ENCODE data around the gene NCOA3. TPM values are rescaled to one million over a fixed set of nuclear protein-coding genes. Genes with fewer than 3 reads are reported as not detected.
A peak's percentile ranks its signal among the peaks of the same experiment; 100 is the strongest.

Gene NCOA3
- polyA plus RNA-seq, 1 donor, result 16.4 TPM

GRCh38 chr20:47672166-47672565, 170.5 kb downstream of the NCOA3 start:
- Histone ChIP-seq H3K27ac (ENCODE audit: low read length) (no peak overlapping the region), H3K9me3 (ENCODE audit: control insufficient read depth, low read depth, low read length) (peaks cover 2% of the 10 kb centered on the region), H3K4me1 (ENCODE audit: control insufficient read depth, insufficient read depth, low read length) (no peaks in the 10 kb centered on the region), H3K4me3 (ENCODE audit: low read length) (no peak overlapping the region), H3K36me3 (ENCODE audit: control insufficient read depth, insufficient read depth, low read length) (peaks cover 5% of the 10 kb centered on the region), H3K27me3 (ENCODE audit: control insufficient read depth, insufficient read depth, low read length) (no peaks in the 10 kb centered on the region)
- WGBS (ENCODE audit: insufficient coverage, low lambda C conversion rate), result no CpG with 5 or more reads among the region's 15 CpGs
- DNase-seq, result no peak

GRCh38 chr20:47672886-47673670, 171.4 kb downstream of the NCOA3 start:
- H3K9me3 ChIP-seq (ENCODE audit: control insufficient read depth, low read depth, low read length), result peaks cover 2% of the 10 kb centered on the region
- no peak overlapping the region for H3K27ac ChIP-seq (ENCODE audit: low read length)
- H3K27me3 ChIP-seq (ENCODE audit: control insufficient read depth, insufficient read depth, low read length), result no peaks in the 10 kb centered on the region
- no CpG with 5 or more reads among the region's 16 CpGs for WGBS (ENCODE audit: insufficient coverage, low lambda C conversion rate)
- H3K36me3 ChIP-seq (ENCODE audit: control insufficient read depth, insufficient read depth, low read length), result peaks cover 5% of the 10 kb centered on the region
- DNase-seq, result no peak
- no peak overlapping the region for H3K4me3 ChIP-seq (ENCODE audit: low read length)
- H3K4me1 ChIP-seq (ENCODE audit: control insufficient read depth, insufficient read depth, low read length), result no peaks in the 10 kb centered on the region

- no CpG with 5 or more reads among the region's 6 CpGs for WGBS (ENCODE audit: insufficient coverage, low lambda C conversion rate)
- Histone ChIP-seq H3K27me3 (ENCODE audit: control insufficient read depth, insufficient read depth, low read length) (no peaks in the 10 kb centered on the region), H3K4me1 (ENCODE audit: control insufficient read depth, insufficient read depth, low read length) (no peaks in the 10 kb centered on the region), H3K27ac (ENCODE audit: low read length) (no peak overlapping the region), H3K36me3 (ENCODE audit: control insufficient read depth, insufficient read depth, low read length) (peaks cover 7% of the 10 kb centered on the region), H3K9me3 (ENCODE audit: control insufficient read depth, low read depth, low read length) (peaks cover 2% of the 10 kb centered on the region), H3K4me3 (ENCODE audit: low read length) (no peak overlapping the region)
- no peak for DNase-seq
Observed at GRCh38 chr20:47673671-47673955, 171.9 kb downstream of the NCOA3 start.

GRCh38 chr20:47674145-47674544, 172.5 kb downstream of the NCOA3 start:
- Histone ChIP-seq H3K4me3 (ENCODE audit: low read length) (no peak overlapping the region), H3K36me3 (ENCODE audit: control insufficient read depth, insufficient read depth, low read length) (peaks cover 7% of the 10 kb centered on the region), H3K27me3 (ENCODE audit: control insufficient read depth, insufficient read depth, low read length) (no peaks in the 10 kb centered on the region), H3K4me1 (ENCODE audit: control insufficient read depth, insufficient read depth, low read length) (no peaks in the 10 kb centered on the region), H3K27ac (ENCODE audit: low read length) (no peak overlapping the region), H3K9me3 (ENCODE audit: control insufficient read depth, low read depth, low read length) (peaks cover 2% of the 10 kb centered on the region)
- DNase-seq, result no peak
- no CpG with 5 or more reads among the region's 15 CpGs for WGBS (ENCODE audit: insufficient coverage, low lambda C conversion rate)

- WGBS (ENCODE audit: insufficient coverage, low lambda C conversion rate), result no CpG with 5 or more reads among the region's 14 CpGs
- Histone ChIP-seq H3K27me3 (ENCODE audit: control insufficient read depth, insufficient read depth, low read length) (no peaks in the 10 kb centered on the region), H3K4me3 (ENCODE audit: low read length) (no peak overlapping the region), H3K27ac (ENCODE audit: low read length) (no peak overlapping the region), H3K4me1 (ENCODE audit: control insufficient read depth, insufficient read depth, low read length) (no peaks in the 10 kb centered on the region), H3K36me3 (ENCODE audit: control insufficient read depth, insufficient read depth, low read length) (peaks cover 7% of the 10 kb centered on the region), H3K9me3 (ENCODE audit: control insufficient read depth, low read depth, low read length) (peaks cover 2% of the 10 kb centered on the region)
- no peak for DNase-seq
Observed at GRCh38 chr20:47674686-47675085, 173.0 kb downstream of the NCOA3 start.

- no peak overlapping the region for H3K4me3 ChIP-seq (ENCODE audit: low read length)
- peaks cover 3% of the 10 kb centered on the region for H3K9me3 ChIP-seq (ENCODE audit: control insufficient read depth, low read depth, low read length)
- WGBS (ENCODE audit: insufficient coverage, low lambda C conversion rate), result no CpG with 5 or more reads among the region's 16 CpGs
- peak in 1 of 2 donors; percentile 46 for DNase-seq
- H3K27me3 ChIP-seq (ENCODE audit: control insufficient read depth, insufficient read depth, low read length), result no peaks in the 10 kb centered on the region
- H3K27ac ChIP-seq (ENCODE audit: low read length), result no peak overlapping the region
- no peaks in the 10 kb centered on the region for H3K4me1 ChIP-seq (ENCODE audit: control insufficient read depth, insufficient read depth, low read length)
- peaks cover 7% of the 10 kb centered on the region for H3K36me3 ChIP-seq (ENCODE audit: control insufficient read depth, insufficient read depth, low read length)
Observed at GRCh38 chr20:47675190-47676142, 173.8 kb downstream of the NCOA3 start.

- no CpG with 5 or more reads among the region's 20 CpGs for WGBS (ENCODE audit: insufficient coverage, low lambda C conversion rate)
- no peaks in the 10 kb centered on the region for H3K27me3 ChIP-seq (ENCODE audit: control insufficient read depth, insufficient read depth, low read length)
- peaks cover 4% of the 10 kb centered on the region for H3K9me3 ChIP-seq (ENCODE audit: control insufficient read depth, low read depth, low read length)
- no peaks in the 10 kb centered on the region for H3K4me1 ChIP-seq (ENCODE audit: control insufficient read depth, insufficient read depth, low read length)
- H3K27ac ChIP-seq (ENCODE audit: low read length), result no peak overlapping the region
- H3K36me3 ChIP-seq (ENCODE audit: control insufficient read depth, insufficient read depth, low read length), result peaks cover 7% of the 10 kb centered on the region
- peak in 1 of 2 donors; percentile 19 for DNase-seq
- no peak overlapping the region for H3K4me3 ChIP-seq (ENCODE audit: low read length)
Observed at GRCh38 chr20:47676219-47676721, 174.6 kb downstream of the NCOA3 start.

- H3K4me3 ChIP-seq (ENCODE audit: low read length), result no peak overlapping the region
- H3K4me1 ChIP-seq (ENCODE audit: control insufficient read depth, insufficient read depth, low read length), result no peaks in the 10 kb centered on the region
- WGBS (ENCODE audit: insufficient coverage, low lambda C conversion rate), result no CpG with 5 or more reads among the region's 18 CpGs
- no peaks in the 10 kb centered on the region for H3K27me3 ChIP-seq (ENCODE audit: control insufficient read depth, insufficient read depth, low read length)
- H3K27ac ChIP-seq (ENCODE audit: low read length), result no peak overlapping the region
- peaks cover 7% of the 10 kb centered on the region for H3K36me3 ChIP-seq (ENCODE audit: control insufficient read depth, insufficient read depth, low read length)
- H3K9me3 ChIP-seq (ENCODE audit: control insufficient read depth, low read depth, low read length), result peaks cover 4% of the 10 kb centered on the region
- no peak for DNase-seq
Observed at GRCh38 chr20:47676912-47677634, 175.4 kb downstream of the NCOA3 start.

GRCh38 chr20:47677635-47678453, 176.2 kb downstream of the NCOA3 start:
- peak; percentile 40 for DNase-seq
- WGBS (ENCODE audit: insufficient coverage, low lambda C conversion rate), result no CpG with 5 or more reads among the region's 15 CpGs
- H3K36me3 ChIP-seq (ENCODE audit: control insufficient read depth, insufficient read depth, low read length), result peaks cover 11% of the 10 kb centered on the region

More at GRCh38 chr20:47677635-47678453, 176.2 kb downstream of the NCOA3 start:
- peaks cover 4% of the 10 kb centered on the region for H3K9me3 ChIP-seq (ENCODE audit: control insufficient read depth, low read depth, low read length)
- no peak overlapping the region for H3K27ac ChIP-seq (ENCODE audit: low read length)
- no peaks in the 10 kb centered on the region for H3K4me1 ChIP-seq (ENCODE audit: control insufficient read depth, insufficient read depth, low read length)
- H3K4me3 ChIP-seq (ENCODE audit: low read length), result no peak overlapping the region
- no peaks in the 10 kb centered on the region for H3K27me3 ChIP-seq (ENCODE audit: control insufficient read depth, insufficient read depth, low read length)

All from large intestine (tissue), 3 donors.